ENCODE results near the gene ZFAND3. TPM values are rescaled to one million over a fixed set of nuclear protein-coding genes. Genes with fewer than 3 reads are reported as not detected.

ZFAND3 gene
- total and polyA plus RNA-seq, 2 donors (not counting 3 experiments of a cell fraction or from before 2014, with no cell fraction given): 15.4 to 54.2 TPM

DNA sequence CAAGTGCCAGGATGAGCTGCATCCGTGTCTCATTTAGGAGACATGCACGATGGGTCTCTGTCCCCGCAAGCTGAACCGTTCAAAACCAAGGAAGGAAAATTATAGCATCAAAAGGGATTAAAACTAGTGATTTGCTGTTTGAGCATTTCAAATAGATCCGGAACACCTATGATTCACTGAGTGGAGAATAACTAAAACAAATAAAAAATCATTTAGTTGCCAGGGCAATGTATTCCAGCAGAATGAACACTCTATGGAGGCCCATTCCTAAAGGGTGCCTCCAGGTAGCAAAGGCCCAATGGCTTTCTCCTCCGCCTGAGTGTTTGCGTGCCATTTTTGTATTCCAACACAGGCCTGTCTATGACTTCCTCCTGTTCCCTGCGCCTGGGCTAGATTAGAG lies 354.8 kb downstream of the ZFAND3 start:
- no peaks in the 10 kb centered on the region for H3K27me3 ChIP-seq (ENCODE audit: control insufficient read depth in 2 of 2, insufficient read depth in 2 of 2, low read length in 2 of 2)
- H3K9me3 ChIP-seq (replicated peaks; ENCODE audit: control insufficient read depth, insufficient read depth, low read length): no peaks in the 10 kb centered on the region
- dilution Hi-C loops (cut with MboI; ENCODE audit: extremely low pct_ligation_motif_present, low sequenced_read_pairs): no loop called here
- CTCF ChIA-PET: no interaction called here
- no peaks in the 10 kb centered on the region for H3K79me2 ChIP-seq (ENCODE audit: control insufficient read depth, insufficient read depth, low read length)
- no peak overlapping the region for H3K27ac ChIP-seq (ENCODE audit: insufficient read depth, low read depth, low read length)
- H3K9me1 ChIP-seq (replicated peaks; ENCODE audit: control insufficient read depth, extremely low read depth, insufficient read depth, low read length): no peaks in the 10 kb centered on the region
- no peak overlapping the region for H3K4me3 ChIP-seq (replicated peaks in 1 of 3; ENCODE audit: insufficient read depth in 1 of 3, low read depth in 1 of 3, low read length in 3 of 3)
- no peak for DNase-seq (ENCODE audit: low read depth, low spot score)
- POLR2A ChIA-PET: no interaction called here
- no peak overlapping the region for H2AFZ ChIP-seq (ENCODE audit: low read depth, low read length)
- intact Hi-C loops (cut with micrococcal nuclease): no loop called here
- TF ChIP-seq POLR2AphosphoS5 (IDR thresholded peaks at IDR 0.05; ENCODE audit: insufficient read depth, low read depth, low read length) (no peak), MYC (IDR thresholded peaks at IDR 0.05; ENCODE audit: low read depth, low read length) (no peak), EZH2 (IDR thresholded peaks at IDR 0.05; ENCODE audit: borderline replicate concordance, low read depth, low read length, severe bottlenecking) (no peak)
- H3K36me3 ChIP-seq (ENCODE audit: control insufficient read depth in 2 of 2, extremely low read depth in 1 of 2, insufficient read depth in 2 of 2, low read length in 2 of 2): no peaks in the 10 kb centered on the region
- no peak for FAIRE-seq
- BruUV-seq (replicated peaks): no TSS peak
- no peak overlapping the region for H3K4me2 ChIP-seq (ENCODE audit: insufficient read depth, low read length)
- no peaks in the 10 kb centered on the region for H4K20me1 ChIP-seq (replicated peaks; ENCODE audit: control insufficient read depth, extremely low read depth, insufficient read depth, low read length)
- no peak overlapping the region for H3K9ac ChIP-seq (replicated peaks; ENCODE audit: extremely low read depth, insufficient read depth, low read length)
- no peaks in the 10 kb centered on the region for H3K4me1 ChIP-seq (ENCODE audit: control insufficient read depth, extremely low read depth, insufficient read depth, low read length)

DNA sequence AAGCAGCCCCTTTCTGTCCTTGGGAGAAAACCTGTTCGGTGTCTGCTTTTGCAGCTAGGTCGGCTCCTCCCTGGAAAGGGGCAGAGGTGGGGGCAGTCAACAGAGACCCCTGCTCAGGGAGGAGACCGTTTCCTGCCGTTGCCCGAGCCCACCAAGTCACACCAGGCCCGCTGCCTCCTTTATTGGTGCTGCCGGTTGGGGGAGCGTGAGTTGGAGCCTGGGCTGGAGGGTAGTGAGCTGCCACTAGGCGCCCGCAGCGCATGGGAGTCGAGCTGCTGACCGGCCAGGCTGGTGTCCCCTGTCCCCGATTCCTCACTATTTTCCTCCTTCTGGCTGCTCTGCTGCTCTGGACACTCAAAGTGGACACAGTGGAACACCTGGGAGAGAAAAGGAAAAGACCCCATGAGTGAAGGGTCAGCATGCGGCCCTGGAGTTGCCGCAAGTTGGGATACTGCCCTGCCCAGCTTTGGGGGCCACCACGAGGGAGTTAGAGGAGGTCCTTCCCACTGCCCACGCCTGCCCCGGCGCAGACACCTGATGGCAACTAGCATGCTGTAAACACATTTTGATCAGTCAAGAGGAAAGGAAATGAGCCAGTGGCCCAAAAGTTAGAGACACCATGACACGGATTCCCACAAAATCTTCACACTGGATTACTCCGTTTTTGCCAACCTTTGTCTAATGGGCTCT lies 355.4 kb downstream of the ZFAND3 start:
- ChIA-PET POLR2A (no interaction called here), CTCF (no interaction called here)
- Histone ChIP-seq H3K9ac (replicated peaks; ENCODE audit: extremely low read depth, insufficient read depth, low read length) (no peak overlapping the region), H3K9me3 (replicated peaks; ENCODE audit: control insufficient read depth, insufficient read depth, low read length) (no peaks in the 10 kb centered on the region), H3K4me2 (ENCODE audit: insufficient read depth, low read length) (no peak overlapping the region), H3K4me3 (replicated peaks in 1 of 3; ENCODE audit: insufficient read depth in 1 of 3, low read depth in 1 of 3, low read length in 3 of 3) (no peak overlapping the region), H3K36me3 (ENCODE audit: control insufficient read depth in 2 of 2, extremely low read depth in 1 of 2, insufficient read depth in 2 of 2, low read length in 2 of 2) (no peaks in the 10 kb centered on the region), H4K20me1 (replicated peaks; ENCODE audit: control insufficient read depth, extremely low read depth, insufficient read depth, low read length) (no peaks in the 10 kb centered on the region), H3K27ac (ENCODE audit: insufficient read depth, low read depth, low read length) (no peak overlapping the region), H3K9me1 (replicated peaks; ENCODE audit: control insufficient read depth, extremely low read depth, insufficient read depth, low read length) (no peaks in the 10 kb centered on the region), H3K4me1 (ENCODE audit: control insufficient read depth, extremely low read depth, insufficient read depth, low read length) (no peaks in the 10 kb centered on the region), H3K27me3 (ENCODE audit: control insufficient read depth in 2 of 2, insufficient read depth in 2 of 2, low read length in 2 of 2) (no peaks in the 10 kb centered on the region), H3K79me2 (ENCODE audit: control insufficient read depth, insufficient read depth, low read length) (no peaks in the 10 kb centered on the region), H2AFZ (ENCODE audit: low read depth, low read length) (no peak overlapping the region)
- intact Hi-C loops (cut with micrococcal nuclease): loop anchor here (5.0 kb wide), 1 partner anchor 317 kb away; no protein-coding TSS in a partner anchor
- dilution Hi-C loops (cut with MboI; ENCODE audit: extremely low pct_ligation_motif_present, low sequenced_read_pairs): no loop called here
- FAIRE-seq (no peak), DNase-seq (ENCODE audit: low read depth, low spot score) (no peak)
- no peak for TF ChIP-seq MYC (IDR thresholded peaks at IDR 0.05; ENCODE audit: low read depth, low read length)
- no peak for TF ChIP-seq GATA2 (IDR thresholded peaks at IDR 0.05; ENCODE audit: insufficient read depth, insufficient read length, low read depth, low read length)
- TF ChIP-seq POLR2AphosphoS5 (IDR thresholded peaks at IDR 0.05; ENCODE audit: insufficient read depth, low read depth, low read length): no peak
- BruUV-seq (replicated peaks): no TSS peak
